Stimulated activated CD4-positive, alpha-beta T cell treated with anti-CD3 and anti-CD28 coated beads, Interleukin-1b, Interleukin-23, amount 100 ng/mL, for 24 hours (primary cell): ENCODE measurements around the gene NCAN.
A peak's percentile ranks its signal among the peaks of the same experiment; 100 is the strongest.
"Not testable (repeated sequence)": the region's sequence is repeated elsewhere in the genome, so short reads cannot be mapped to it uniquely, and the experiment has no call there.

Experiments
- DNase-seq, 4 experiments: peaks; one replicate each; pipeline ENCODE4 v3.0.0-alpha.2; 2020; ENCODE audit warnings: low read depth in 4 of 4, low spot score in 1 of 4

Gene NCAN

DNA sequence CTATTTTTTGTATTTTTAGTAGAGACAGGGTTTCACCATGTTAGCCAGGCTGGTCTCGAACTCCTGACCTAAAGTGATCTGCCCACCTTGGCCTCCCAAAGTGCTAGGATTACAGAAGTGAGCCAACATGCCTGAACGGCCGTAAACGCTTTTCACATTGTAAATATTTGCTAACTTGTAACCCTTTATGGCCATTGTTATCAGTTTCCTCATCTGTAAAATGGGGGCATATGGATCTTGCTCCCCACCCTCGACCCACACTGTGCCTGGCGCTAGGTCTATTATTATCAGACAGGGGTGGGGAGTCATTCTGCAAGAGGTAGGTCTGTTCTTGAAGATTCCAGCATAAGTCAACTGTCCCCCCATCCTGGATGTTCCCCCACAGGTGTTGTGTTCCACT lies 11.9 kb downstream of the NCAN start:
- DNase-seq: no peak

DNA sequence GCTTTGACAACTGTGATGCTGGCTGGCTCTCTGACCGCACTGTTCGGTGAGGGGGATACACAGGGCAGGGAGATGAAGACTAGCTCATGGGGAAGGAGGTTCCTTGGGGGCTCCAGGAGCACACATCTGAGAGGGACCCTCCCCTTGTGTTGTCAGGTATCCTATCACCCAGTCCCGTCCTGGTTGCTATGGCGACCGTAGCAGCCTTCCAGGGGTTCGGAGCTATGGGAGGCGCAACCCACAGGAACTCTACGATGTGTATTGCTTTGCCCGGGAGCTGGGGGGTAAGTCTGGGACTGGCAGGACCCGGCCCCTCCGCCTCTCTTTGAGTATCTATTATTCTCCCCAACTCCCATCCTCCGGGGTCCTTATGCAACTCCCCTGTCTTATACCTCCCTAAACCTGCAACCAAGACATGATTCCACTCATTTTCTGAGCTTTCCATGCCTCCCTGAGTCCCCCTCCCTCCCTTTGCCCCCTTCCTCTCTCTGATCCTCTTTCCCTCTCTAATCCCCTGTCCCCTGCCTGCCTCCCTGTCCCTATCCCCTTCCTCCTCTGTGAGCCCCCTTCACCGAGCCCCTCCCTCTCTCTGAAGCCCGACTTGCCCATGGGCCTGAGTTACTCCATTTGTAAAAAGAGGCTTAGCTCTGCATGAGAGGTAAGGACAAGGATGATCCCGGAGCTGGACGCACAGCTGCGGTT lies 12.5 kb downstream of the NCAN start:
- no peak for DNase-seq

DNA sequence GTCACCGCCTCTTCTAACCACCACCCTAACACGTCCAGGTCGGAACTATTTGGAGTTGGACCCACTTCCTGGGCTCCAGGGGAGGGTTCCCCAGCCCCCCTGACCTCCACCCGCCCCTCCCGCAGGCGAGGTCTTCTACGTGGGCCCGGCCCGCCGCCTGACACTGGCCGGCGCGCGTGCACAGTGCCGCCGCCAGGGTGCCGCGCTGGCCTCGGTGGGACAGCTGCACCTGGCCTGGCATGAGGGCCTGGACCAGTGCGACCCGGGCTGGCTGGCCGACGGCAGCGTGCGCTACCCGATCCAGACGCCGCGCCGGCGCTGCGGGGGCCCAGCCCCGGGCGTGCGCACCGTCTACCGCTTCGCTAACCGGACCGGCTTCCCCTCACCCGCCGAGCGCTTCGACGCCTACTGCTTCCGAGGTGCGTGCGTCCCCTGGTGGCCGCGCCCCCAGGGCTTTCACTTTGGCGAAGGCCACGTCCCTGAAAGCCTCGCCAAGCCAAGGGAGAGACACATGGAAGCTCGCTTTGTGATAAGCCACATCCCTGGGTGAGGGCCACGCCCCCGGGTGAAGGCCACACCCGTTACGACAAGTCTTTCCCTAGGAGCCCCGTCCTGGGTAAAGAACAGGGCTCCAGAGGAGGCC lies 13.2 kb downstream of the NCAN start:
- DNase-seq: peak in 3 of 4 experiments; percentile 41 to 61 (median 57)

DNA sequence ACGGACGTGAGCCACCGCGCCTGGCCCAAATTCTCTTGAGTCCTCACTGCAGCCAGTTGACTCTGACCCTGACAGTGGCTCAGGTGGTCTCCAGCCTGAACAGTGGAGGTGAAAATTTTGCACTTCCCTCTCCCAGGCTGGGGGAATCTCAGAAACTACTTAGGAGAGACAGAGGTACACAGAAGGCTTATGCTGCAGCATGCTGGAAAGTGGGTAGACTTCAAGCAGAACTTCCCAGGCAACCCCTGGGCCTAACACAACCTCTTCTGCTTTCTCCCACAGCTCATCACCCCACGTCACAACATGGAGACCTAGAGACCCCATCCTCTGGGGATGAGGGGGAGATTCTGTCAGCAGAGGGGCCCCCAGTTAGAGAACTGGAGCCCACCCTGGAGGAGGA lies 14.4 kb downstream of the NCAN start:
- no peak for DNase-seq

DNA sequence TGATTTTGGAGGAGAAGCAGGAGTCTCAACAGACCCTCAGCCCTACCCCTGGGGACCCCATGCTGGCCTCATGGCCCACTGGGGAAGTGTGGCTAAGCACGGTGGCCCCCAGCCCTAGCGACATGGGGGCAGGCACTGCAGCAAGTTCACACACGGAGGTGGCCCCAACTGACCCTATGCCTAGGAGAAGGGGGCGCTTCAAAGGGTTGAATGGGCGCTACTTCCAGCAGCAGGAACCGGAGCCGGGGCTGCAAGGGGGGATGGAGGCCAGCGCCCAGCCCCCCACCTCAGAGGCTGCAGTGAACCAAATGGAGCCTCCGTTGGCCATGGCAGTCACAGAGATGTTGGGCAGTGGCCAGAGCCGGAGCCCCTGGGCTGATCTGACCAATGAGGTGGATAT lies 14.9 kb downstream of the NCAN start:
- no peak for DNase-seq

DNA sequence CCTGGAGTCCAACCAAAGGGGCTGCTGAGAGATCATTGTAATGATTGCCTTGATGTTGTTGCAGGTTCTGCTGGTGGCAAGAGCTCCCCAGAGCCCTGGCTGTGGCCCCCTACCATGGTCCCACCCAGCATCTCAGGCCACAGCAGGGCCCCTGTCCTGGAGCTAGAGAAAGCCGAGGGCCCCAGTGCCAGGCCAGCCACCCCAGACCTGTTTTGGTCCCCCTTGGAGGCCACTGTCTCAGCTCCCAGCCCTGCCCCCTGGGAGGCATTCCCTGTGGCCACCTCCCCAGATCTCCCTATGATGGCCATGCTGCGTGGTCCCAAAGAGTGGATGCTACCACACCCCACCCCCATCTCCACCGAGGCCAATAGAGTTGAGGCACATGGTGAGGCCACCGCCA lies 15.5 kb downstream of the NCAN start:
- DNase-seq: no peak

DNA sequence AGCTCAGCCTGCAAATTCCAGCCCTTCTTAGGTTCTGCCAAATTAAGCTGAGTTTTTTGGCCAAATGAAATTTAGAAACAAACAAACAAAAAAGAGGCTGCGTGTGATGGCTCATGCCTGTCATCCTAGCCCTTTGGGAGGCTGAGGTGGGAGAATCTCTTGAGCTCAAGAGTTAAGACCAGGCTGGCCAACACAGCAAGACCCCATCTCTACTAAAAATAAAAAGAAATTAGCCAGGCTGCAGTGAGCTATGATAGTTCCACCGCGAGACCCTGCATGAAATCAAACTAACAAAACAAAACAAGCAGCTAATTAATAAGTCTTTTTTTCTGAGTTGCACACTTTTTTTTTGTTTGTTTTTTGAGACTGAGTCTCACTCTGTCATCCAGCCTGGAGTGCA lies 17.9 kb downstream of the NCAN start:
- DNase-seq: no peak

DNA sequence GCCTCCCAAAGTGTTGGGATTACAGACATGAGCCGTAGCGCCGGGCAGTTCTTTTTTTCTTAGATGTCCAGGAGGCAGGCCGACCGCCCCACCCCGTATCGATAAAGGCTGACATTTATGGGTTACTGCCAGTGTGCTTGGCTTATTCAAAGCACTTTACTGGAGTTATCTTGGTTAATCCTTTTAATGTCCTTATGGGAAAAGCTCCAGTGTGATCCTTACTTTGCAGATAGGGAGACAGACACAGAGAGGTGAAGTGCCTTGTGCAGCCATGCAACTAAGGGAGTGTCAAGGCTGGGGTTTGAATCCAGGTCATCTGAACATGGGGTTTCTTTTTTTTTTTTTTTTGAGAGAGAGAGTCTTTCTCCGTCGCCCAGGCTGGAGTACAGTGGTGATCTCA lies 19.2 kb downstream of the NCAN start:
- no peak for DNase-seq

DNA sequence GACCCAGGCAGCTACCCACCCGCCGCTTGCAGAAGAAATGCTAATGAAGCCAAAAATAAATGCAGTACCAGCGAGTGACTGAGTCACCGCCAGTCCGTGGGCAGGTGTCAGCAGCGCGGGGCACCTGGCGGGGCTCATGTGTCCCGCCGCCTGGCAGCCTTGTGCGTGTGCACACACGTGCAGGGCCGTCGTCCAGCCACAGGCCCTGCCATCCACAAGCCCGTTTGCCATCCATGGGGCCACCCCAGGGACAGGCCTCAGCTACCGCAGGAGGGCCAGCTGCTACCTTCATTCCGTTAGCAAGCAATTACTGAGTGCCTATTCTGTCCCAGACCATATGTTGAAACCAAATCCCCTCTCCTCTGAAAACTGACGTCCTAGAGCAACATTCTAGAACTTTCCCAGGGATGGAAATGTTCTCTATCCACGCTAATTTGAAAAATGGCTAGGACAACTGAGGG lies 20.5 kb downstream of the NCAN start:
- DNase-seq: no peak

DNA sequence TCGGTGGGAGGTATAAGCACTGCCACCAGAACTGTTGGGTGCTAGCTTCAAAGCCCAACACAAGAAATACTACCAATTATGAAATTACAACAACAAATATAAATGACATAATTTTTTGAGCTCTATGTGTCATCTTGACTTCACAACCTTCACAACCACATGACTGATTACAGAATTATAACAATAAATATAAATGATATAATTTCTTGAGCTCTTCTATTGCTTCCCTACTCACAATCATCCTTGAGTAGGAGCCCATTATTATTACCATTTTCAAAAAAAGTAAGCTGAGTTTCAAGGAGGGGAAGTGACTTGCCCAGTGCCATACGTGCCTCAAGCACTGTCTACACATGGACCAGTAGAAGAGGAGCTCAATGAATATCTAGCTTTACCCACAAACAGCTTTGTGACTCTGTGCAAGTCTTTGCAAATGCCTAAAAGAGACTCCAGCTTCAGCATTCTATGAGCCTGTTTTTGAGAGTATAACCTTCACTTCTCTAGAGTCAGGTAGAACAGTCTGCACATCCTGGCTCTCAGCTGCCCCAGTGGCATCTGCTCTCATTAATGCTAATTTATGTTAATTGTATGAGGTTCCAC lies 22.6 kb downstream of the NCAN start:
- DNase-seq: no peak

DNA sequence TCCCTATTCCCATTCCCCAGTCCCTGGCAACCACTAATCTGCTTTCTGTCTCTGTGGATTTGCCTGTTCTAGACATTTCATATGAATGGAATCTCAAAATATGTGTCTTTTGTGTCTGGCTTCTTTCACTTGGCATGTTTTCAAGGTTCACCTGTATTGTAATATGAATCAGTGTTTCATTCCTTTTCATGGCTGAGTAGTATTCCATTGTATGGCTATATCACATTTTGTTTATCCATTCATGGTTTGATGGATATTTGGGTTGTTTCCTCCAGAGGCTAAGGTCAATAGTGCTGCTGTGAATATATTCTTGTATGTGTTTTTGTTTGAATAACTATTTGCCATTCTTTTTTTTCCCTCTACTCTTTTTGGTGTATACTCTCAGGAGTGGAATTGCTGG lies 24.4 kb downstream of the NCAN start:
- DNase-seq: no peak

DNA sequence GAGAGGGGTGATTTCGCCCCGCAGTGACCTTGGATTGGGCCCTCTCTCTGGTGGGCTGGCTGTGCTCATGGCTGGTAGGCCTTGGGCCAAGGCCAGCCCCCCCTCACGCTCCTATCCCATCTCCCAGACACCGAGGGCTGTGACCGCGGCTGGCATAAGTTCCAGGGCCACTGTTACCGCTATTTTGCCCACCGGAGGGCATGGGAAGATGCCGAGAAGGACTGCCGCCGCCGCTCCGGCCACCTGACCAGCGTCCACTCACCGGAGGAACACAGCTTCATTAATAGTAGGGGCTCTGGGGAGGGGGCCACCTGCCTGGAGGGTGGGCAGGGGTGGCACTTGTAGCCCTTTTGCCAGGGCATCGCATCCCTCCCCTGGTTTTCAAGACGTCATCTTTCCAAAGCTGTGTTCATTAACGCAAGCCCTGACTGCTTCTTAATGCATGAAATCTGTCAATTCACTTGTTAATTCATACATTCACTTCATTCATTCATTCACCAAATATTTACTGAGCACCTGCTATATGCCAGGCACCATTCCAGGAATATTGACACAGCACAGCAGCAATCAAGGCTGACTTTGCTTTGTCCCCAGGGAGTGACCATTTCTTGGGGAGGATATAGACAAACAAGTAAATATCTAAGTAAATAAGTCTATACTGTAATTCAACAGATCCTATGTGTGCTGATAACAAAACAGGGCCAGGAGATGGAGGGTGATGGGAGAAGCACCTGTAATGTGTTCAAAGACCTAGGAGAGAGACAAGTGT lies 26.6 kb downstream of the NCAN start:
- DNase-seq: no peak

DNA sequence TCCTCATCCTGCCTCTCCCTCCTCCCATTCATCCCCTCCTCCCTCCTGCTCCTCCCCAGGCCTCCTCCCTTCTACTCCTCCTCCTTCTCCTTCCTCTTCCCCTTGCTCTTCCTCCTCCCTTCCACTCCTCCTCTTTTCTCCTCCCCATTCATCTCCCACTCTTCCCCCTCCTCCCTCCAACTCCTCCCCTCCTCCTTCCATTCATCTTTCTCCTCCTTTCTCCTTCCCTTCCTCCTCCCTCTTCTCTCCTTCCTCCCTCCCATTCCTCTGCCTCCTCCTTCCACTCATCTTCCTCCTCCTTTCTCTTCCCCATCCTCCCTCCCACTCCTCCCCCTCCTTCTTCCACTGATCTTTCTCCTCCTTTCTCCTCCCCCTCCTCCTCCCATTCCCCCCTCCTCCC lies 27.9 kb downstream of the NCAN start:
- no peak for DNase-seq

DNA sequence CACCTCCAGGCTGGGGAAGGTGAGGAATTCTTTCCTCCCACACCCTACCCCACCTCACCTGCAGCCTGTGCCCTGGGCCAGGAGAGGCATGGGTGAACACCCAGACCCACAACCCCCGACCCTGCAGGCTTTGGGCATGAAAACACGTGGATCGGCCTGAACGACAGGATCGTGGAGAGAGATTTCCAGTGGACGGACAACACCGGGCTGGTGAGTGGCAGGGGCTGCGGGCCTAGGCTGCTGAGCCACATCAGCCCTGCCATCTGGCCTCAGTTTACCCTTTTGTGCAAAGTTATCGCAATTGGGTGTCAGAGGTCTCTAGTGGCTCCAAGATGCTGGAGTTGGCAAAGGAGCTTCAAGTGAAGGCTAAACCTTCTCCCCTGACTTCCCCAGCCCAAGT lies 28.7 kb downstream of the NCAN start:
- no peak for DNase-seq

DNA sequence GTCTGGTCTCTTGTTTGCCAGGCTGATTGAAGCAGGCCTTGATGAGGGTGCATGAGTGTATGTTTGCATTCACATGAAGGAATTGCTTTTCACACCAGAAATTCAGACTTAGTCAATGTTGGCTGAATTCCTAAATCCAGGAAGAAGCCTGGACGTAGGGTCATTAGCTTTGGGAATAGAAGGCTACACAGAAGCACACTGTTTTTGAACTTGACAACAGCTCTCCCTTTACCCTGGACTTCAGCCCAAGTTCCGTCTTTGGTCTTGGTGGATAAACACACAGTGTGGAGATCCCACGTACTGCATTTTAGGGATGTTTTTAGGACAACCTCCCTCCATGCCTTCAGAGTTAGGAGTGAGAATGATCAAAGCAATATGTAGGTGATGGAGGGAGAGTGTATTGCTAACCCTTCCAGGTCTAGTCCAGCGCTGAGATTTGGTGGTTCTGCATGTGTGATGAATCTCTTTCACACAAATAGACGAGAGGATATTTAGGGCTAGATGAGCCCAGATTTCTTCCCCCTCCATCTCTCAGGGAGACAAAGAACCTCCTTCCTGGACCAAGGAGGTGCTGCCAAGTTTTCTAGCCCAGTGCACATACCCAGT lies 38.5 kb downstream of the NCAN start:
- no peak for DNase-seq

DNA sequence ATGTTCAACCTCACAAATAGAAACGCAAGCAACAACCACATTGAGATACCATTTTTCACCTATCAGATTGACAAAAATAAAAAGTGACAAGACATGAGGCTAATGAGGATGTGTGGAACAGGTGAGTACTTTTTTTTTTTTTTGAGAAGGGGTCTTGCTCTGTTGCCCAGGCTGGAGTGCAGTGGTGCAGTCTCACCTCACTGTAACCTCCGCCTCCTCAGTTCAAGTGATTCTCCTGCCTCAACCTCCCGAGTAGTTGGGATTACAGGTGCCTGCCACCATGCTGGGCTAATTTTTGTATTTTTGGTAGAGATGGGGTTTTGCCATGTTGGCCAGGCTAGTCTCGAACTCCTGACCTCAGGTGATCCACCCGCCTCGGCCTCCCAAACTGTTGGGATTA lies 41.7 kb downstream of the NCAN start:
- not testable (repeated sequence) for DNase-seq

DNA sequence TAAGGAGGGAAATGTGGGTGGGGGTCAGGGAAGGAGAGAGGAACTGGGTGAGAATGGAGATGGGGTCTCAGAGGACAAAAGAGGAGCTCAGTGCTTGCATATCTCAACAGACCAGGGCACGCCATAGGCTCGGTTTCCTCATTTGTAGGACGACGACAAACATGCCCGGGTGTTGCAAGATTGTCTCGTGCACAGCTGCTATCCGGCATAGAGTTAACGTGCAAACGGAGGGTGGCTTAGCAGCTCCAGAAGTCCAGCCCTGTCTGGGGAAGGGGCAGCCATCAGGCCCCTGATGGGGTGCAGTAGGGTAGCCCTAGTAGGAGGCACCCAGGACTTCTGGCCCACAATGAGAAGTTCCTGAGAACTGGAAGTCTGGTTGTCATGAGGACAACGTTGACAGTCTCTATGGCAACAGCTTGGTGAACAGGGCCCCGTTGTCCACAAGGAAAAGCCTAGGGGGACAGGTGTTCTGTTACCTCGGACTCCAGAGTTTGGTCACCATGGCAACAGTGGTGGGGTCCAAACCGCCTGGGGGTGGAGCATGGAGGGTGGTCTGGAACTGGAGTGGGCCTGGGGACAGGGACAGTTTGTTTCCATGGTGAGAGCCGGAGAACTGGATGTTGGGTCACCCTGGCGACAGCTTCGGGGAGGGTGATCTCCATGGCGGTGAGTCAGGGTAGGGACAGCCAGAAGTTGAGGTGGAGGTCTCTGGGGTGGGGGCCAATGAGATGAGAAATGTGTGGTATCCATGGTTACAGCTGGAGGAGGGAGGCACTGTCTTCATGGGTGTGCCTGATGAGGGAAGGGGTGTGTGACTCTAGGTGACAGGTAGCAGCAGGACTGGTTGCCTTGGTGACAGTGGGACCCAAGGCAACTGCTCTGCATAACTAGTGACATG lies 44.6 kb downstream of the NCAN start:
- no peak for DNase-seq

DNA sequence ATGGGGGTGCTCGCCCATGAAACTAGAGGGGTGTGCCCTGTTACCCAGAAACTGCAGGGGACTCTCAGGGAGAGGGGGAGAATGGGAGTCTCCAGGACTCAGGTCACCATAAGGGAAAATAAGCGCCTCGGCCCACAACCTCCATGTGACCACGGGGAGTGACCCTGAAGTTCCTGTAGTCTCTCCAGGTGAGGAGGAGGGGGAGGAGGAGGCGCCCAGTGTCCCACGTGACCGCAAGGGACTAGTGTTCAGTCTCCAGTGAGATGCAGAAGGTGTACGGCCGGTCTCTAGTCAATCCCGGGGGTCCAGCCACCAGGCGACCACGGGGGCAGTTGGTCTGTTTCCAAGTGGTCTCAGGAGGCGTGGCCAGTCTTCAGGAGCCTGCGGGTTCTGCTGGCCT lies 45.4 kb downstream of the NCAN start:
- DNase-seq: no peak

DNA sequence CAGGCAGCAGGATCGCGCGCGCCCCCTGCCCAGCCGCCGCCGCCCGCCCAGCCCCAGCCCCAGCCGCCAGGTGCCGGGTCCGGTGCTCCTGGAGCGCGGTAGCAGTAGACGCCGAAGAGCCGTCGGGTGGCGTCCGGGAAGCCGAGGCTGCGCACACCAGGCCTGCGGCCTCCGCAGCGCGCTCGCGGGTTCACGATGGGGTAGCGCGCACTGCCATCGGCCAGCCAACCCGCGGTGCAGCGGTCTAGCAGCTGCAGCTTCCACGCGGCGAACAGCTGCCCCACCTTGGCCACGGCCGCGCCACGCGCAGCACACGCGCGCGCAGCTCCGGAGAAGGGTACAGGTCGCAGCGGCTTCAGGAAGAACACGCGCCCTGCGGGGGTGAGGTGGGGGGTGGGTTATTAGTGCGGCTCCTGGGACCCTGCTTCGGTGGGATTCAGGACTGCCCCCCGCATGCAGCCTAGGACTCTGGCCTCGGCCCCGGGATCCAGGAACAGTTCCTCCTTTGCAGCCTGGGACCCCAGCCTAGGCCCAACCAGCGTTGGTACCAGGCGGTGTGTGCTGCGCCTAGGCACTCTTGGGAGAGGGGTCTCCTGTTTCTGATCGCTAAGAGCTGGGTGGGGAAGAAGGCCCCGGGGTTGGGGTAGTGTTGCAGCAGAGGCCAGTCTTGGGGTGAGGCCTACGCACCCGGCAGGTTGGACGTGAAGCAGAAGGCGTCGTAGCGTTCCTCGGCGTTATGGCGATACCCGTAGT lies 46.3 kb downstream of the NCAN start:
- DNase-seq: no peak
